Stomach smooth muscle (tissue), 2 donors: ENCODE data around the gene B4GALT5.

ENCODE experiments used
- H3K27ac ChIP-seq: one replicate; pipeline ENCODE4 v1.7.0; 2013; ENCODE audit warnings: mild to moderate bottlenecking, low read length, inconsistent platforms
- H3K27me3 ChIP-seq, 2 donors: one replicate each; pipeline ENCODE4 v1.7.0; 2013; ENCODE audit warnings: low read length in 2 of 2; ENCODE audit not compliant: insufficient read depth in 2 of 2, control insufficient read depth in 1 of 2
- H3K36me3 ChIP-seq, 2 donors: one replicate each; pipeline ENCODE4 v1.7.0; 2013; ENCODE audit warnings: low read length in 2 of 2; ENCODE audit not compliant: control insufficient read depth in 2 of 2, insufficient read depth in 2 of 2
- H3K4me1 ChIP-seq: one replicate; pipeline ENCODE4 v1.7.0; 2013; ENCODE audit warnings: low read length; ENCODE audit not compliant: control insufficient read depth, insufficient read depth
- H3K4me3 ChIP-seq, 2 donors: one replicate each; pipeline ENCODE4 v1.7.0; 2013; ENCODE audit warnings: low read length in 2 of 2
- H3K9ac ChIP-seq, 2 donors: one replicate each; pipeline ENCODE4 v1.7.0; 2013; ENCODE audit warnings: low read length in 2 of 2, mild to moderate bottlenecking in 1 of 2
- H3K9me3 ChIP-seq, 2 donors: one replicate each; pipeline ENCODE4 v1.7.0; 2013; ENCODE audit warnings: low read length in 2 of 2; ENCODE audit not compliant: control insufficient read depth in 2 of 2
- donor health status: healthy.
- donor health status: Pancreatic carcinoma.

Gene B4GALT5

GRCh38 chr20:49751397-49751736 is 37.7 kb upstream of the B4GALT5 start:
- Histone ChIP-seq H3K4me3 (no peak overlapping the region), H3K27me3 (no peaks in the 10 kb centered on the region), H3K9me3 (no peaks in the 10 kb centered on the region), H3K27ac (no peak overlapping the region), H3K9ac (no peak overlapping the region), H3K4me1 (peaks cover 15% of the 10 kb centered on the region), H3K36me3 (no peaks in the 10 kb centered on the region)

DNA sequence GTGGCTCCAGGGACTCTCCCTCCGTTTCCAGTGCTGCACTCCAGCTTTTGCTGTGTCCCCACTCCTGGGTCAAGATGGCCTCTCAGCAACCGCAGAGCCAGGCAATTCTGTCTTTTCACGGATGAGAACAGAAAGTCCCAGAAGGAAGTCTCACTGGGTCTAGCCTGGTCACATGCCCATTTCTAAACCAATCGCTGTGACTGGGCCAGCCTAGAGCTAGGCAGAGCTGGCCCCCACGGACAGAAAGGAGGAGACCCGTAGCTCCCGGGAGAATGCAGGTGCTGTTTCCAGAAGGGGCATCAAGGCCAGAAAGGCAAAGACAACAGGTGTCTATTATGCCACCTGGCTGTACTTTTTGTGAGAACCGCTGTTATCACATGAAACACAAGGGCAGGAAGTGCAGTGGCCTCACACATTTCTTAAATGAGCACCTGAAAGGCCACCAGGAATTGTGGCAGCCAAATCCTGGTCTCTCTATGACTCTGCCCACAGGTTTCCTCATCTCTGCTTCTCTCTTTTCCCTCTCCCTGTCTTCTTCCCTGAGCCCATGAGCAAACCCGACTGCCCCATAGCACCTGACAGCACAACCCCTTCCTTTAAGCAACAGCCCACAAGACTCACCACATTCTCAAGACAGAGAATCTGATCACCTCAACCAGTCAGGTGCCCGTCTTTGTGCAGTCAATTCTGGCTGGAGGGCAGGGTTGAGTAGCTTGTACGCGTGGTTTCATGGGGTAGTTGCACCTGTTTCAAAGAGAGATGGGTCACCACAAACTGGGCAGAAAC is 37.1 kb upstream of the B4GALT5 start:
- no peaks in the 10 kb centered on the region for H3K27me3 ChIP-seq
- no peaks in the 10 kb centered on the region for H3K36me3 ChIP-seq
- H3K4me1 ChIP-seq, result peaks cover 15% of the 10 kb centered on the region
- H3K9me3 ChIP-seq, result no peaks in the 10 kb centered on the region
- peak overlapping the region in 1 of 2 donors; percentile 3 for H3K4me3 ChIP-seq
- no peak overlapping the region for H3K9ac ChIP-seq
- no peak overlapping the region for H3K27ac ChIP-seq

- Histone ChIP-seq H3K4me3 (no peak overlapping the region), H3K27ac (no peak overlapping the region), H3K27me3 (no peaks in the 10 kb centered on the region), H3K36me3 (no peaks in the 10 kb centered on the region), H3K9ac (no peak overlapping the region), H3K9me3 (no peaks in the 10 kb centered on the region), H3K4me1 (peaks cover 15% of the 10 kb centered on the region)
Measured at GRCh38 chr20:49749625-49750024, 35.9 kb upstream of the B4GALT5 start.

DNA sequence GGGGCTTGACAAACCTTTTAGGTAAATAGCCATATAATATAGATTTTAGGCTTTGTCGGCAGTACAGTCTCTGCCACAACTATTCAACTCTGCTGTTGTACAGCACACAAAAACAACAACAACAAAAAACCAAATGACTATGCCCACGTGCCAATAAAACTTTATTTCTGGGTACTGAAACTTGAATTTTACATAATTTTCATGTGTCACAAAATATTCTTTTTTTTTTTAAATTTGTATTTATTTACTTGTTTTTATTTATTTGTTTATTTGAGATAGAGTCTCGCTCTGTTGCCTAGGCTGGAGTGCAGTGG is 34.8 kb upstream of the B4GALT5 start:
- Histone ChIP-seq H3K9ac (peak overlapping the region in 1 of 2 donors; percentile 57), H3K4me3 (no peak overlapping the region), H3K36me3 (no peaks in the 10 kb centered on the region), H3K4me1 (peaks cover 15% of the 10 kb centered on the region), H3K9me3 (no peaks in the 10 kb centered on the region), H3K27ac (peak overlapping the region; percentile 77), H3K27me3 (no peaks in the 10 kb centered on the region)

DNA sequence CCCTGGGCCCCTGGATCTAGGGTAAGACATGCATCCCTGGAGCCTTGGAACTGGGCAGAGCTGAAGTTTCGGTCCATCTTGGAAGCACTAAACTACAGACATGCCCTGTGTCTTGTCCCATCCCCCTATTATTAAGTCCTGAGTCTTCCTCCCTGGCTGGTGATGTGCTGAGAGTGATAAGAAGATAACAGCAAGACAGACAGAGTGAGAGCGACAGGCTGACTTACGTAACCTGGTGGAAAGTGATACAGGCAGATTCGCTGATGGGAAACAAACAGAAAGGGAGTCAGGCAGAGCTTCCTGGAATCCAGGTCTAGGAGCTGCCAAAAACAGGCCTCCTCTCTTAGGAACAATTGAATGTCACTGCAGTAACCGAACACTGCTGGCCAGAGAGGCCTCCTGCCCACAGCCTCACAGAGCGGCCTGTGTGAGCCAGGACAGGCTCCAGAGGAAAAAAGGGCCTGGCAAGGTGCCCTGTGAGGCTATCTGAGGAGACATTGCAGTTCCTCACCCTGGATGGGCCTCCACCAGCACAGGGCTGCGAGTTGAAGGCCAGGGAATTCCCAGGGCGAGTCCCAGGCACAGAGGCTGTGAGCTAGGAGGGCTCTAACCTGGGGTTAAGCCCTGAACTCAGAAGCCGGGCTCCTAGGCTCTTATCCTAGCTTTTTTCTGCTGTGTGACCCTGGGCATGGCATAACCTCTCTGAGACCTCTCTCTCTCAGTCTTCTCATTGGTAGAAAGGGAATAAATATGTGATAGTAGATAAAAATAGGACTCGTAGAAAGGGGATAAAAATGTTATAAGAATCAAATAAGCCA is 34.2 kb upstream of the B4GALT5 start:
- Histone ChIP-seq H3K4me3 (peak overlapping the region in 1 of 2 donors; percentile 8), H3K9ac (peak overlapping the region; percentile 57 to 60), H3K27ac (peak overlapping the region; percentile 77), H3K27me3 (no peaks in the 10 kb centered on the region), H3K4me1 (peaks cover 15% of the 10 kb centered on the region), H3K9me3 (no peaks in the 10 kb centered on the region), H3K36me3 (no peaks in the 10 kb centered on the region)

DNA sequence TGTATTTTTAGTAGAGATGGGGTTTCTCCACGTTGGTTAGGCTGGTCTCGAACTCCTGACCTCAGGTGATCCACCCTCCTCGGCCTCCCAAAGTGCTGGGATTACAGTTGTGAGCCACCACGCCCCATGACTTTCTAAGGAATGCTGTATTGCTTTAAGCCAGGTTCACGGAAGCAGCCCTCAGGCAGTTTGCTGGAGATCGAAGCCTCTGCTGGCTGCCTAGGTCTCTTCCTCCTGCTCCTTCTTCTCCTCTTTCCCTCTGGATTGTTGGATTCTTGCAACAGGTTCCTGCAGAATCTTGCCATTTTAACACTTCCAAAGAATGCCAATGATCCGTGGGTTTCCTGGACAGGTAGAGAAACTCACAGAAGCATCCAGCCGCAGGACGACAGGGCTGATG is 29.3 kb upstream of the B4GALT5 start:
- no peak overlapping the region for H3K9ac ChIP-seq
- H3K27me3 ChIP-seq, result no peaks in the 10 kb centered on the region
- no peaks in the 10 kb centered on the region for H3K36me3 ChIP-seq
- H3K27ac ChIP-seq, result no peak overlapping the region
- H3K4me3 ChIP-seq, result no peak overlapping the region
- peaks cover 5% of the 10 kb centered on the region for H3K4me1 ChIP-seq
- H3K9me3 ChIP-seq, result no peaks in the 10 kb centered on the region

GRCh38 chr20:49741977-49742376 is 28.3 kb upstream of the B4GALT5 start:
- H3K9me3 ChIP-seq, result no peaks in the 10 kb centered on the region
- H3K27me3 ChIP-seq, result no peaks in the 10 kb centered on the region
- H3K27ac ChIP-seq, result no peak overlapping the region
- no peak overlapping the region for H3K4me3 ChIP-seq
- H3K36me3 ChIP-seq, result no peaks in the 10 kb centered on the region
- H3K9ac ChIP-seq, result no peak overlapping the region
- H3K4me1 ChIP-seq, result no peaks in the 10 kb centered on the region

DNA sequence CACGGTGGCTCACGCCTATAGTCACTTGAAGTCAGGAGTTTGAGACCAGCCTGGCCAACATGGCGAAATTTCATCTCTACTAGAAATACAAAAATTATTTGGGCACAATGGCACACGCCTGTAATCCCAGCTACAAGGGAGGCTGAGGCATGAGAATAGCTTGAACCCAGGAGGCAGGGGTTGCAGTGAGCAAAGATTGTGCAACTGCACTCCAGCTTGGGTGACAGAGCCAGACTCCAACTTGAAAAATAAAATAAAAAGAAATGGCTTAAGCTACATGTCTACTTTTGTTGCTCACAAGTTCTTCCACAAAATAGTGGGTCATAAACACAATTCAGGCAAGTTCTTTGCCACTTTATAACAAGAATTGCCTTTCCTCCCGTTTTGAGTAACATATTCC is 27.1 kb upstream of the B4GALT5 start:
- Histone ChIP-seq H3K4me3 (no peak overlapping the region), H3K4me1 (no peaks in the 10 kb centered on the region), H3K27me3 (no peaks in the 10 kb centered on the region), H3K36me3 (no peaks in the 10 kb centered on the region), H3K9me3 (no peaks in the 10 kb centered on the region), H3K9ac (no peak overlapping the region), H3K27ac (no peak overlapping the region)

- Histone ChIP-seq H3K4me3 (no peak overlapping the region), H3K36me3 (no peaks in the 10 kb centered on the region), H3K9ac (no peak overlapping the region), H3K9me3 (no peaks in the 10 kb centered on the region), H3K27ac (no peak overlapping the region), H3K4me1 (no peaks in the 10 kb centered on the region), H3K27me3 (no peaks in the 10 kb centered on the region)
Measured at GRCh38 chr20:49739042-49739441, 25.4 kb upstream of the B4GALT5 start.

GRCh38 chr20:49737260-49737659 is 23.6 kb upstream of the B4GALT5 start:
- Histone ChIP-seq H3K4me1 (no peaks in the 10 kb centered on the region), H3K36me3 (no peaks in the 10 kb centered on the region)

DNA sequence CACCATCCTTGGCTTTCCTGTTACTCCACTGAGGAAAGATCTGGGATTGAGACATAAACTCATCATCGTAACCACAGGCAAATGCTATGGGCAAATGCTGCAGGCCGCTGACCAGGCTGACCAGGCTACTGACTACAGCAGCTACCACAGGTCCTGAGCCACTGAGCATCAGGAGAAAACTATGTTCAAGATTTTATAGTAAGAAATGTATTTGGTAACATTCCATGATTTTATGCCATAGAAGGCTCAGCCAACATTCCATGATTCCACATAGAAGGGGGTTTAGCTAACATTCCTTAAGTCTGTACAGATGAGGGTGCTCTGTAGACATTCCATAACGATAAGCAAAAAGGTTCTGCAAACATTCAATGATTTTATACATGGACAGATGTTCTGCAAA is 16.1 kb upstream of the B4GALT5 start:
- no peaks in the 10 kb centered on the region for H3K36me3 ChIP-seq
- no peak overlapping the region for H3K27ac ChIP-seq
- H3K9ac ChIP-seq, result no peak overlapping the region
- no peaks in the 10 kb centered on the region for H3K9me3 ChIP-seq
- H3K27me3 ChIP-seq, result no peaks in the 10 kb centered on the region
- no peak overlapping the region for H3K4me3 ChIP-seq
- no peaks in the 10 kb centered on the region for H3K4me1 ChIP-seq

More at GRCh38 chr20:49737260-49737659, 23.6 kb upstream of the B4GALT5 start:
- Histone ChIP-seq H3K27me3 (no peaks in the 10 kb centered on the region), H3K9ac (no peak overlapping the region), H3K27ac (no peak overlapping the region), H3K4me3 (no peak overlapping the region), H3K9me3 (no peaks in the 10 kb centered on the region)
